Measurements from ENCODE around the gene TMIGD3. TPM values are rescaled to one million over a fixed set of nuclear protein-coding genes. Genes with fewer than 3 reads are reported as not detected.

TMIGD3 gene
- total RNA-seq, 4 donors from 2014 or later: 1.7 to 2.6 (median 2.3) TPM

DNA sequence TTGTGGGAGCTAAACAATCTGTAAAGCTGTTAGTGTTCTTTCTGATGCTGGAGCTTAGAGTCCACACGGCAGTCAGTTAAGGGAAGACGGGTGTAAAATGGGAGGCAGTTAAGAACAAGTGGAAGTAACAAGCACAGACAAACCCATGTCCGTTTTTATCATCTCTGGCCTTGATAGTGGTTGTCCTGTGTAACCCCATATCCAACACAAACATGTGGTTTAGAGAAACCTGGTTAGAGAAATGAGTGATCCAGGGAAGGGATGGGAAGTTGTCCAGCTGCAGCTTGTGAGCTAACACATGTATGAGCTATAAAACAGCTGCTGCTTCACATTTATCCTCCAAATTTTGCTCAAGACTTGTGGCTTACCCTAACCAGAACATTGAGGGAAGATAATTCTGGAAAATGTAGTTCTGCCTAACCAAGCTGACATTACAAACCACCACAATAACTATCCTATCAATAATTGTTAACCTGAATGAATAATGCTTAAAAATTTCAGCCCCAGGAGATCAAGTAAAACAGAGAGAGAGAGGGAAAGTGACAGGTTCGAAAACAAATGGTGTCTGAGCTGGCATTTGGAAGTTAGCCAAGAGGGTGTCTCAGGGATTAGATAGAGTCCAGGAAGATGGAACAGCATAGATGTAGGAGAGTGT is 40.3 kb downstream of the TMIGD3 start:
- no peak for TF ChIP-seq POLR2AphosphoS5 (IDR thresholded peaks at IDR 0.05)
- TF ChIP-seq POLR2A (IDR thresholded peaks at IDR 0.05; ENCODE audit: low read depth): no peak
- no peak for TF ChIP-seq CTCF (IDR thresholded peaks at IDR 0.05)
- no peak for TF ChIP-seq EP300 (IDR thresholded peaks at IDR 0.05)
- Histone ChIP-seq H3K4me1 (peaks cover 0 to 11% (median 8%) of the 10 kb centered on the region in 4 donors), H3K9me3 (no peaks in the 10 kb centered on the region), H3K36me3 (peaks cover 43 to 79% (median 50%) of the 10 kb centered on the region in 4 donors), H3K4me3 (no peak overlapping the region), H3K27me3 (no peaks in the 10 kb centered on the region), H3K27ac (replicated peaks in 1 of 4) (peak overlapping the region in 3 of 4 donors; percentile 15 to 31 (median 21))
- WGBS: 59% methylated on average over 4 of the region's 4 CpGs
- intact Hi-C loops (cut with DNase I): no loop called here
- DNase-seq (ENCODE audit: extremely low spot score): no peak

GRCh38 chr1:111462370-111463028 is 40.9 kb downstream of the TMIGD3 start:
- TF ChIP-seq POLR2A (IDR thresholded peaks at IDR 0.05; ENCODE audit: low read depth) (no peak), POLR2AphosphoS5 (IDR thresholded peaks at IDR 0.05) (no peak), EP300 (IDR thresholded peaks at IDR 0.05) (no peak), CTCF (IDR thresholded peaks at IDR 0.05) (no peak)
- DNase-seq (ENCODE audit: extremely low spot score): no peak
- no peaks in the 10 kb centered on the region for H3K9me3 ChIP-seq
- H3K27ac ChIP-seq (replicated peaks in 1 of 4): peak overlapping the region in 3 of 4 donors; percentile 15 to 31 (median 21)
- peaks cover 0 to 11% (median 8%) of the 10 kb centered on the region in 4 donors for H3K4me1 ChIP-seq
- no peak overlapping the region for H3K4me3 ChIP-seq
- peaks cover 43 to 79% (median 51%) of the 10 kb centered on the region in 4 donors for H3K36me3 ChIP-seq
- H3K27me3 ChIP-seq: no peaks in the 10 kb centered on the region
- 67% methylated on average over 4 of the region's 4 CpGs for WGBS
- intact Hi-C loops (cut with DNase I): no loop called here

- TF ChIP-seq POLR2A (IDR thresholded peaks at IDR 0.05; ENCODE audit: low read depth): no peak
- TF ChIP-seq CTCF (IDR thresholded peaks at IDR 0.05): no peak
- TF ChIP-seq POLR2AphosphoS5 (IDR thresholded peaks at IDR 0.05): no peak
- no peak for TF ChIP-seq EP300 (IDR thresholded peaks at IDR 0.05)
- H3K9me3 ChIP-seq: no peaks in the 10 kb centered on the region
- 94% methylated on average over 6 of the region's 6 CpGs for WGBS
- intact Hi-C loops (cut with DNase I): no loop called here
- peaks cover 0 to 11% (median 8%) of the 10 kb centered on the region in 4 donors for H3K4me1 ChIP-seq
- DNase-seq (ENCODE audit: extremely low spot score): no peak
- H3K4me3 ChIP-seq: no peak overlapping the region
- no peak overlapping the region for H3K27ac ChIP-seq (replicated peaks in 1 of 4)
- peaks cover 45 to 81% (median 55%) of the 10 kb centered on the region in 4 donors for H3K36me3 ChIP-seq
- no peaks in the 10 kb centered on the region for H3K27me3 ChIP-seq
Observed at GRCh38 chr1:111461765-111462164, 41.7 kb downstream of the TMIGD3 start.

DNA sequence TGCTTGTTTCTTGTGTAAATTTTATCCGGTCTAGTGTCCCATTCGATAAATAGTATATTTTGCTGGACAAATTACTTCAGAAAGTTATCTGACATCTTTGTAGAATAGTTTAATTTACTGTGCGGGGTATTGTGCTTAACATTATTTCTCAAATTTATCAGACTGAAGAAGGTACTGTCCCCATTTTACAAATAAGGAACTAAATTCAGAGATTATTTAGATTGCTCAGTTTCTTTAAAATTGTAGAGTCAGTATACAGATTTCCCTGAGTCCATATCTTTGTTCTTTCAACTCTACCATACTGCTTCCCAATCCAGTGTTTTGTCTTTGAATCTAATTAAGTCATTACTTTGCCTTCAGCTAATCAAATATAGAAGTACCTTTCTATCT is 47.8 kb downstream of the TMIGD3 start:
- 77% methylated on average over 3 of the region's 3 CpGs for WGBS
- peaks cover 34 to 49% (median 47%) of the 10 kb centered on the region in 4 donors for H3K4me1 ChIP-seq
- H3K27me3 ChIP-seq: no peaks in the 10 kb centered on the region
- H3K4me3 ChIP-seq: no peak overlapping the region
- no peak for DNase-seq (ENCODE audit: extremely low spot score)
- H3K27ac ChIP-seq (replicated peaks in 1 of 4): no peak overlapping the region
- TF ChIP-seq EP300 (IDR thresholded peaks at IDR 0.05) (no peak), POLR2A (IDR thresholded peaks at IDR 0.05; ENCODE audit: low read depth) (no peak), POLR2AphosphoS5 (IDR thresholded peaks at IDR 0.05) (no peak), CTCF (IDR thresholded peaks at IDR 0.05) (no peak)
- H3K36me3 ChIP-seq: peaks cover 31 to 69% (median 60%) of the 10 kb centered on the region in 4 donors
- H3K9me3 ChIP-seq: no peaks in the 10 kb centered on the region
- intact Hi-C loops (cut with DNase I): no loop called here
